Heart left ventricle (tissue), 16 donors: Measurements from ENCODE around the gene PTPN6. TPM values are rescaled to one million over a fixed set of nuclear protein-coding genes. Genes with fewer than 3 reads are reported as not detected.

Experiments used
- ATAC-seq, 4 donors: fragments of 200-7000 bp; cut with Tn5 transposase; one replicate each; pipeline ENCODE4 v1.9.1; 2020 to 2022; ENCODE audit warnings: moderate library complexity in 4 of 4, mild to moderate bottlenecking in 3 of 4, moderate number of reproducible peaks in 1 of 4
- DNase-seq, 5 donors: peaks; one replicate each; pipeline ENCODE4 v3.0.0-alpha.2; 2020
- H3K27ac ChIP-seq, 12 donors: fragments of 200-600 bp; sonication (generic) in 4 of 12; one replicate each; pipeline versions ENCODE4 v1.5.0 to v1.8.0; 2016 to 2022; ENCODE audit warnings: mild to moderate bottlenecking in 2 of 12
- H3K27me3 ChIP-seq, 9 donors: fragments of 200-600 bp; sonication (generic) in 2 of 9; one replicate each; pipeline versions ENCODE4 v1.5.1 to v1.8.0; 2016 to 2022; ENCODE audit warnings: mild to moderate bottlenecking in 3 of 9
- H3K36me3 ChIP-seq, 9 donors: fragments of 200-600 bp; sonication (generic) in 2 of 9; one replicate each; pipeline versions ENCODE4 v1.5.0 to v1.8.0; 2018 to 2022; ENCODE audit warnings: mild to moderate bottlenecking in 2 of 9
- H3K4me1 ChIP-seq, 12 donors: fragments of 200-600 bp; sonication (generic) in 4 of 12; one replicate each; pipeline versions ENCODE4 v1.5.0 to v1.8.0; 2016 to 2022; ENCODE audit warnings: mild to moderate bottlenecking in 3 of 12
- H3K4me3 ChIP-seq, 12 donors: fragments of 200-600 bp; sonication (generic) in 4 of 12; one replicate each; pipeline versions ENCODE4 v1.5.0 to v1.8.0; 2017 to 2022; ENCODE audit warnings: mild to moderate bottlenecking in 9 of 12, moderate library complexity in 4 of 12
- H3K9me3 ChIP-seq, 12 donors: fragments of 200-600 bp; sonication (generic) in 4 of 12; one replicate each; pipeline versions ENCODE4 v1.5.0 to v1.8.0; 2016 to 2022; ENCODE audit warnings: mild to moderate bottlenecking in 1 of 12
- POLR2A ChIP-seq, 2 donors: fragments of 450-650 bp; IDR thresholded peaks; one replicate each; pipeline ENCODE4 v1.6.1; 2017; ENCODE audit warnings: antibody characterized with exemption in 2 of 2, mild to moderate bottlenecking in 2 of 2, moderate library complexity in 2 of 2
- WGBS, 4 donors: extraction: QIAGEN DNeasy Blood & Tissue Kit in 2 of 4; methylation state at CpG; one replicate each; pipeline versions ENCODE4 v1.1.5 to v1.1.7; 2013 to 2018; 5-methylcytosine and 5-hydroxymethylcytosine counted together
- intact Hi-C, 10 donors: fragments of 100-400 bp; cut with DNase I; formaldehyde crosslinking; loops; one replicate each; pipeline versions ENCODE4 v1.11.1 to v1.14.2; 2022
- polyA plus RNA-seq, 2 donors: library from polyadenylated mRNA; stranded (reverse); fragments of 200-250 nt; gene quantifications; one replicate each; pipeline ENCODE4 v1.2.3, GENCODE V29; 2013
- total RNA-seq, 9 donors: library from RNA; depleted of rRNA in 2 of 9; stranded (reverse); fragments of >200 nt in 2 of 9; fragmentation: NEBNext Ultra II Directional in 3 of 9; extraction: Animal tissue kit (Norgen Biotek cat#: 25700) in 3 of 9; gene quantifications; one replicate each; pipeline versions ENCODE4 v1.1.0 to v1.2.4, GENCODE V29; 2016 to 2023
- TF ChIP-seq, protein P1 (sequence below), 12 donors: fragments of 200-600 bp; sonication (generic) in 4 of 12; IDR thresholded peaks; one replicate each; pipeline versions ENCODE4 v1.5.0 to v1.8.0; 2018 to 2022; ENCODE audit warnings: antibody characterized with exemption in 12 of 12, mild to moderate bottlenecking in 5 of 12
- donor health status: ischemic (EF 13 %, LVEDD 7.1; RV severe dilation, severe dysfunction).
- donor health status: healthy with polysubstance abuse.
- donor health status: DM: no; HTN: yes; CAD: no.
- donor health status: DM: no; HTN: no; CAD: no.
- donor health status: ischemic (EF 25% LVEDD 6.9; RV normal size, moderate dysfunction).
- donor health status: ischemic (EF 25% LVEDD 5.7; RV mildly dilated, moderate dysfunction).
- donor health status: healthy.
- donor health status: DM: yes; HTN: yes; CAD: no.
- donor health status: ischemic (EF 35%, LVEDD 5.7; RV mildly dilated, moderate dysfunction).
- donor health status: nonischemic (EF 11% LVEDD 7.7; RV severe dilation, severe dysfunction).
- donor health status: DM: yes; HTN: yes; CAD: no.
- donor health status: PGD.
- donor health status: ischemic (EF 29% LVEDD 5.4; RV normal size, mild dysfunction).
- donor health status: nonischemic (EF 23%, LVEDD 6.1; RV moderate dilation, normal function).

PTPN6 gene
- total and polyA plus RNA-seq, 11 donors: 3.5 to 63.2 (median 6.1) TPM

GRCh38 chr12:6912164-6912935, 38.8 kb upstream of the PTPN6 start:
- H3K36me3 ChIP-seq: peaks cover 0 to 9% (median 0%) of the 10 kb centered on the region in 9 donors
- ATAC-seq (no peak), DNase-seq (peak in 1 of 5 donors; percentile 16)
- peaks cover 0 to 19% (median 8%) of the 10 kb centered on the region in 12 donors for H3K4me1 ChIP-seq
- 88 to 92% (median 90%) methylated on average over 15 of the region's 15 CpGs for WGBS, 4 donors
- intact Hi-C loops: no loop called here
- no peak overlapping the region for H3K27ac ChIP-seq
- no peak for TF ChIP-seq POLR2A (IDR thresholded peaks at IDR 0.05)
- TF ChIP-seq, protein P1, sequence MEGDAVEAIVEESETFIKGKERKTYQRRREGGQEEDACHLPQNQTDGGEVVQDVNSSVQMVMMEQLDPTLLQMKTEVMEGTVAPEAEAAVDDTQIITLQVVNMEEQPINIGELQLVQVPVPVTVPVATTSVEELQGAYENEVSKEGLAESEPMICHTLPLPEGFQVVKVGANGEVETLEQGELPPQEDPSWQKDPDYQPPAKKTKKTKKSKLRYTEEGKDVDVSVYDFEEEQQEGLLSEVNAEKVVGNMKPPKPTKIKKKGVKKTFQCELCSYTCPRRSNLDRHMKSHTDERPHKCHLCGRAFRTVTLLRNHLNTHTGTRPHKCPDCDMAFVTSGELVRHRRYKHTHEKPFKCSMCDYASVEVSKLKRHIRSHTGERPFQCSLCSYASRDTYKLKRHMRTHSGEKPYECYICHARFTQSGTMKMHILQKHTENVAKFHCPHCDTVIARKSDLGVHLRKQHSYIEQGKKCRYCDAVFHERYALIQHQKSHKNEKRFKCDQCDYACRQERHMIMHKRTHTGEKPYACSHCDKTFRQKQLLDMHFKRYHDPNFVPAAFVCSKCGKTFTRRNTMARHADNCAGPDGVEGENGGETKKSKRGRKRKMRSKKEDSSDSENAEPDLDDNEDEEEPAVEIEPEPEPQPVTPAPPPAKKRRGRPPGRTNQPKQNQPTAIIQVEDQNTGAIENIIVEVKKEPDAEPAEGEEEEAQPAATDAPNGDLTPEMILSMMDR (IDR thresholded peaks at IDR 0.05): no peak
- H3K9me3 ChIP-seq: no peaks in the 10 kb centered on the region
- no peak overlapping the region for H3K4me3 ChIP-seq
- peaks cover 0 to 14% (median 0%) of the 10 kb centered on the region in 9 donors for H3K27me3 ChIP-seq

GRCh38 chr12:6914246-6914946, 36.8 kb upstream of the PTPN6 start, which contains the start of gene ENO2:
ENO2 (plus strand) TSS chr12:6914580; CDS start chr12:6915833, 1,253 bp downstream.
- Histone ChIP-seq H3K4me3 (peak within 1 kb of the TSS; percentile 52 to 84 (median 71)), H3K4me1 (peaks cover 0 to 19% (median 8%) of the 10 kb centered on the region in 12 donors), H3K9me3 (no peaks in the 10 kb centered on the region), H3K36me3 (peaks cover 0 to 12% (median 0%) of the 10 kb centered on the region in 9 donors), H3K27me3 (peaks cover 0 to 14% (median 0%) of the 10 kb centered on the region in 9 donors), H3K27ac (peak within 1 kb of the TSS in 11 of 12 donors; percentile 42 to 89 (median 60))
- peak; percentile 73 to 92 (median 89) for ATAC-seq
- peak; percentile 75 to 87 (median 80) for DNase-seq
- TF ChIP-seq, protein P1 (IDR thresholded peaks at IDR 0.05): no peak
- no peak for TF ChIP-seq POLR2A (IDR thresholded peaks at IDR 0.05)
- 0 to 2% (median 1%) methylated on average over 34 to 68 of the region's 68 CpGs for WGBS, 4 donors
- intact Hi-C loops: no loop called here

DNA sequence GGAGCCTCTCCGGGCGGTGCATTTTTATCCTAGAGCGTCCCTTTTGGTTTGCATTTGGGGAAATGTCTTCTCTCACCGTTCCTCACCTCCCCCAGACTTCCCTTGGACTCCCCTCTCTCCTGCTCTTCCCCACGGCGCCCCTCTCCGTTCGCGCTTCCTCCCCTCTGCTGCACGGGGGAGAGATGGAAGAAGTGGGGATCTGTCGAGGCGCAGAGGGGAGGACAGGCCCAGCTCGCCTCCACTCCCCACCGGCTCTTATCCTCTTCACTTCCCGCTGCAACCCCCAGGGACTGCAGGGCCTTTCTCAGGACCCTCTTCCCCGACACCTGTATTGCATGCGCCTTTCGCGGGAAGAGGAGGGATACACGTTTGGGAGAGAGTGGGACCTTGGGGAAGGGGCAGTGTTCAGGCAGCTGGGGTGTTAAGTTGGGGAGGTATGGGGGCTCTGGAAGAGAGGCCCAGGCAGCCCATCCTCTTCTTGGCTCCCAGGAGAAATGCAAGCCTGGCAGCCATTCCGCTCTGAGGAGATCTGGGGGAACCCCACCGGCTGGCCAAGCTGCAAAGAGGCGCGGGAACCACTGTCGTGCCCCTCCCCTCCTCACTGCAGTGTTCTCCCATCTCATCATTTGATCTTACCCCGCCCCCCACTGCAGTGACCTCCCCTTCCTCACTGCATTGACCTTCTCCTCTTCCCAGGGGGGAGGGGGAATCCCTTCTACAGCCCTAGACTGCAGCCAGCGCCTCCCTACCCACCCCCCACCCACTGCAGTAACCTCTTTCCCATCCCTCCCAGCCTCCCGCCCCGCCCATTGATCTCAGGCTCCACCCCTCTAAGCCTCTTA, 36.0 kb upstream of the PTPN6 start:
- intact Hi-C loops: no loop called here
- WGBS, 4 donors: 24 to 39% (median 29%) methylated on average over 29 of the region's 29 CpGs
- DNase-seq (no peak), ATAC-seq (peak in 1 of 4 donors; percentile 5)
- Histone ChIP-seq H3K27ac (peak overlapping the region in 9 of 12 donors; percentile 43 to 89 (median 64)), H3K4me3 (peak overlapping the region; percentile 52 to 84 (median 71)), H3K4me1 (peaks cover 0 to 19% (median 8%) of the 10 kb centered on the region in 12 donors), H3K36me3 (peaks cover 0 to 12% (median 0%) of the 10 kb centered on the region in 9 donors), H3K27me3 (peaks cover 0 to 14% (median 0%) of the 10 kb centered on the region in 9 donors), H3K9me3 (no peaks in the 10 kb centered on the region)
- no peak for TF ChIP-seq POLR2A (IDR thresholded peaks at IDR 0.05)
- TF ChIP-seq, protein P1 (IDR thresholded peaks at IDR 0.05): no peak
